Measurements from ENCODE around the gene RPL9.

The RPL9 gene

DNA sequence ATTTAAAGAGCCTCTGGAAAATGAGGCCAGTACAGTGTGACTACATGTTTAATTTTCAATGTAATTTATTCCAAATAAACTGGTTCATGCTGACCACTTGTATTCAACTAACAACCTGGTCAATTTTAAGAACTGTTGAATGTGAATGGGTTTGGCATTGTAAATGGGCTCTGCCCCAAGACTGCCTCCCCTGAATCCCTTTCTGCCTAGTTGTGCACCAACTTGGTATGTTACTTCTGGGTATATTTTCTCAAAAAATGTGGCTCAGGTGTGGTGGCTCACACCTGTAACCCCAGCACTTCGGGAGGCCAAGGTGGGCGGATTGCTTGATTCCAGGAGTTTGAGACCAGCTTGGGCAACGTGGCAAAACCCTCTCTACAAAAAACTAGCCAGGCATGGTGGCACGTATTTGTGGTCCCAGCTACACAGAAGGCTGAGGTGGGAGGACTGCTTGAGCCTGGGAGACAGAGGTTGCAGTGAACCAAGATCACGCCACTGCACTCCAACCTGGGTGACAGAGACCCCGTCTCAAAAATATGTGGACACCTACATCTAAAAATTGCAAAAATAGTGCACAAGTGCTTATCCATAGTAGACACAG, 7.2 kb downstream of the RPL9 start:
- DNase-seq (ENCODE audit: insufficient read length, low spot score) (no peak), FAIRE-seq (no peak)
- TF ChIP-seq, protein P1, sequence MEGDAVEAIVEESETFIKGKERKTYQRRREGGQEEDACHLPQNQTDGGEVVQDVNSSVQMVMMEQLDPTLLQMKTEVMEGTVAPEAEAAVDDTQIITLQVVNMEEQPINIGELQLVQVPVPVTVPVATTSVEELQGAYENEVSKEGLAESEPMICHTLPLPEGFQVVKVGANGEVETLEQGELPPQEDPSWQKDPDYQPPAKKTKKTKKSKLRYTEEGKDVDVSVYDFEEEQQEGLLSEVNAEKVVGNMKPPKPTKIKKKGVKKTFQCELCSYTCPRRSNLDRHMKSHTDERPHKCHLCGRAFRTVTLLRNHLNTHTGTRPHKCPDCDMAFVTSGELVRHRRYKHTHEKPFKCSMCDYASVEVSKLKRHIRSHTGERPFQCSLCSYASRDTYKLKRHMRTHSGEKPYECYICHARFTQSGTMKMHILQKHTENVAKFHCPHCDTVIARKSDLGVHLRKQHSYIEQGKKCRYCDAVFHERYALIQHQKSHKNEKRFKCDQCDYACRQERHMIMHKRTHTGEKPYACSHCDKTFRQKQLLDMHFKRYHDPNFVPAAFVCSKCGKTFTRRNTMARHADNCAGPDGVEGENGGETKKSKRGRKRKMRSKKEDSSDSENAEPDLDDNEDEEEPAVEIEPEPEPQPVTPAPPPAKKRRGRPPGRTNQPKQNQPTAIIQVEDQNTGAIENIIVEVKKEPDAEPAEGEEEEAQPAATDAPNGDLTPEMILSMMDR (IDR thresholded peaks at IDR 0.05; ENCODE audit: insufficient read depth, missing control alignments), result no peak

DNA sequence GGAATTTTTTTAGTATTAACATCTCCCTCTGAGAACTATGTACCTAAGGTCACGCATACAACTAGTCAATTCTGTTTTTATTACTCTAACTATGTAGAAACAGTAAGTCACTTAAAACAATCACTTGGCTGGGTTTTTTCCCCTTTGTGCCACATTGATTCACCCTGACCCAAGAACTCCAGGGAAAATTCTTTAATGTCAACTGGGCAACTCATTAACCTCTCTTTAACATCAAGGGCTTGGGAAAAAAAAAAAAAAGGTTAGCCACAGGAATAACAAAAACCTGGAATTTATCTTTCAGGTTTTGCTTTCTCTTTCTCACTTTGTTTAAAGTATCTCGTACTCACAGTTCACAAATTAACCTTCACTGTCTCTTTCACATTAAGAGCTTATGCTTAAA, 8.1 kb downstream of the RPL9 start:
- DNase-seq (ENCODE audit: insufficient read length, low spot score) (no peak), FAIRE-seq (no peak)

DNA sequence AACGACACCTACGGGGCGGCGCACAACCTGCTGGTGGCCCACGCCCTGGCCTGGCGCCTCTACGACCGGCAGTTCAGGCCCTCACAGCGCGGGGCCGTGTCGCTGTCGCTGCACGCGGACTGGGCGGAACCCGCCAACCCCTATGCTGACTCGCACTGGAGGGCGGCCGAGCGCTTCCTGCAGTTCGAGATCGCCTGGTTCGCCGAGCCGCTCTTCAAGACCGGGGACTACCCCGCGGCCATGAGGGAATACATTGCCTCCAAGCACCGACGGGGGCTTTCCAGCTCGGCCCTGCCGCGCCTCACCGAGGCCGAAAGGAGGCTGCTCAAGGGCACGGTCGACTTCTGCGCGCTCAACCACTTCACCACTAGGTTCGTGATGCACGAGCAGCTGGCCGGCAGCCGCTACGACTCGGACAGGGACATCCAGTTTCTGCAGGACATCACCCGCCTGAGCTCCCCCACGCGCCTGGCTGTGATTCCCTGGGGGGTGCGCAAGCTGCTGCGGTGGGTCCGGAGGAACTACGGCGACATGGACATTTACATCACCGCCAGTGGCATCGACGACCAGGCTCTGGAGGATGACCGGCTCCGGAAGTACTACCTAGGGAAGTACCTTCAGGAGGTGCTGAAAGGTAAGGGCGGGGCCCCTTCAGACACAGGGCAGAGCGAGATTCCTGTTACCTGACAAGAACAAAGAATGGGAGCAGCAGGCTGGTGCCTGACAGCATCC, 11.7 kb downstream of the RPL9 start:
- DNase-seq (ENCODE audit: insufficient read length, low spot score), result no peak
- no peak for FAIRE-seq
- TF ChIP-seq, protein P1 (IDR thresholded peaks at IDR 0.05; ENCODE audit: insufficient read depth, missing control alignments), result no peak

More for the DNA sequence above, 8.1 kb downstream of the RPL9 start:
- TF ChIP-seq, protein P1 (IDR thresholded peaks at IDR 0.05; ENCODE audit: insufficient read depth, missing control alignments), result no peak

DNA sequence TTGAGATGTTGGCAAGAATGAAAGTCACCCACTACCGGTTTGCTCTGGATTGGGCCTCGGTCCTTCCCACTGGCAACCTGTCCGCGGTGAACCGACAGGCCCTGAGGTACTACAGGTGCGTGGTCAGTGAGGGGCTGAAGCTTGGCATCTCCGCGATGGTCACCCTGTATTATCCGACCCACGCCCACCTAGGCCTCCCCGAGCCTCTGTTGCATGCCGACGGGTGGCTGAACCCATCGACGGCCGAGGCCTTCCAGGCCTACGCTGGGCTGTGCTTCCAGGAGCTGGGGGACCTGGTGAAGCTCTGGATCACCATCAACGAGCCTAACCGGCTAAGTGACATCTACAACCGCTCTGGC, 12.3 kb downstream of the RPL9 start:
- FAIRE-seq (no peak), DNase-seq (ENCODE audit: insufficient read length, low spot score) (no peak)
- TF ChIP-seq, protein P1 (IDR thresholded peaks at IDR 0.05; ENCODE audit: insufficient read depth, missing control alignments), result no peak

DNA sequence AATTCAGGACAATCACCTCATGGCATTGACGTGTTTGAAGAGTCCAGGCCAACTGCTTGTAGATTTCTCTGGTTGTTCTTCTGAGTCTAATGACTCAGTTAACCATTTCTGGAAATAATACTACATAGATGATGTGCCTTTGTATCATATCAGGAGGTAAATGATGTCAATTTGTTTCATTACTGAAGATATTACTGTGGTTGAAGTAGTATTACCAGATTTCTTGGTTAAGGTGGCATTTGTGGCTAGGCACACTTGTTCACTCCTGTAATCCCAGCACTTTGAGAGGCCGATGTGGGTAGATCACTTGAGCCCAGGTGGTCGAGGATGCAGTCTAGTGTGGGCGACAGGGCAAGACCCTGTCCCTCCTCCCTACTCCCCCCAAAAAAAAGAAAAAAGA, 15.7 kb downstream of the RPL9 start:
- TF ChIP-seq, protein P1 (IDR thresholded peaks at IDR 0.05; ENCODE audit: insufficient read depth, missing control alignments), result no peak
- DNase-seq (ENCODE audit: insufficient read length, low spot score) (no peak), FAIRE-seq (no peak)

DNA sequence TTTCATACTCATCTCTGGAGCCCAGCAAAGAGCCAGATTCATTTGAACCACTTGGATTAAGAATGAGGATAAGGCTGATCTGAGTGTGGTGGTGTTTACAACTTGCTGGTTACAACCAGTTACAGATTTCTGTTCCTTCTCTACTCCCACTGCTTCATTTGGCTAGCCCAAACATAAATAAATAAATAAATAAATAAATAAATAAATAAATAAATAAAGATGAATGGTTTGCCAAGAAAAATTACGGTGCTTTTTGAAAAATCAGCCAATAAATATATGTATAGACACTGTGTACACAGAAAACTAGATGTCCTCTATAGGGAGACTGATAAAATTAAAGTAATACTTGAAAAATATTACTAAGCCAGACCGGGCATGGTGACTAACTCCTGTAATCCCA, 17.1 kb downstream of the RPL9 start:
- no peak for FAIRE-seq
- TF ChIP-seq, protein P1 (IDR thresholded peaks at IDR 0.05; ENCODE audit: insufficient read depth, missing control alignments), result no peak

More for the DNA sequence above, 17.1 kb downstream of the RPL9 start:
- no peak for DNase-seq (ENCODE audit: insufficient read length, low spot score)
